Measurements from ENCODE around the gene NECAB2. TPM values are rescaled to one million over a fixed set of nuclear protein-coding genes. Genes with fewer than 3 reads are reported as not detected.

The NECAB2 gene
- polyA plus RNA-seq, 1 donor from 2014 or later = 12.5 TPM

DNA sequence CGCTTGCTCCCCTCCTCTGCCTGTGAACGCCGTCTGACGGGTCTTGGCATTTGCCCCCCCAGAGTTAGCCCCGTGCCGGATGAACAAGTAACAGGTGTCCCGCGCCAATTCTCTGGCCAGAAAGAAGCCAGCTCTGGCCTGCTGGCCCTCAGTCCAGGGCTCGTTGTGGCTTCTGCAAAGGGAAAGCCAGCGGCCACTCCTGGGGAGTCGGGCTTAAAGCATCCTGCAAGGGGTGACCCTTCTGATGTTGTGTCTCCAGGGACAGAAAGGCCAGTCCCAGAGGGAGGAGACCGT, 33.4 kb upstream of the NECAB2 start:
- no peak overlapping the region for H3K27ac ChIP-seq (ENCODE audit: low read length)
- H3K27me3 ChIP-seq (ENCODE audit: insufficient read depth, low read depth, low read length) = no peaks in the 10 kb centered on the region
- no peaks in the 10 kb centered on the region for H3F3A ChIP-seq (ENCODE audit: insufficient read depth, low read length, poor library complexity, severe bottlenecking)
- no peak overlapping the region for H2AFZ ChIP-seq (ENCODE audit: low read depth, low read length)
- H3K4me3 ChIP-seq (ENCODE audit: low read length) = no peak overlapping the region
- H3K79me2 ChIP-seq (replicated peaks; ENCODE audit: insufficient read depth, low read length) = no peaks in the 10 kb centered on the region
- no peaks in the 10 kb centered on the region for H3K9me3 ChIP-seq (ENCODE audit: low read length)
- no peaks in the 10 kb centered on the region for H4K20me1 ChIP-seq (ENCODE audit: insufficient read depth)
- H3K36me3 ChIP-seq (ENCODE audit: insufficient read depth, low read length) = no peaks in the 10 kb centered on the region
- H3K4me2 ChIP-seq (ENCODE audit: low read length) = no peak overlapping the region
- no peaks in the 10 kb centered on the region for H3K9me2 ChIP-seq (ENCODE audit: insufficient read depth, low read length)
- H3K9ac ChIP-seq (ENCODE audit: low read length) = no peak overlapping the region
- TF ChIP-seq, protein P1, sequence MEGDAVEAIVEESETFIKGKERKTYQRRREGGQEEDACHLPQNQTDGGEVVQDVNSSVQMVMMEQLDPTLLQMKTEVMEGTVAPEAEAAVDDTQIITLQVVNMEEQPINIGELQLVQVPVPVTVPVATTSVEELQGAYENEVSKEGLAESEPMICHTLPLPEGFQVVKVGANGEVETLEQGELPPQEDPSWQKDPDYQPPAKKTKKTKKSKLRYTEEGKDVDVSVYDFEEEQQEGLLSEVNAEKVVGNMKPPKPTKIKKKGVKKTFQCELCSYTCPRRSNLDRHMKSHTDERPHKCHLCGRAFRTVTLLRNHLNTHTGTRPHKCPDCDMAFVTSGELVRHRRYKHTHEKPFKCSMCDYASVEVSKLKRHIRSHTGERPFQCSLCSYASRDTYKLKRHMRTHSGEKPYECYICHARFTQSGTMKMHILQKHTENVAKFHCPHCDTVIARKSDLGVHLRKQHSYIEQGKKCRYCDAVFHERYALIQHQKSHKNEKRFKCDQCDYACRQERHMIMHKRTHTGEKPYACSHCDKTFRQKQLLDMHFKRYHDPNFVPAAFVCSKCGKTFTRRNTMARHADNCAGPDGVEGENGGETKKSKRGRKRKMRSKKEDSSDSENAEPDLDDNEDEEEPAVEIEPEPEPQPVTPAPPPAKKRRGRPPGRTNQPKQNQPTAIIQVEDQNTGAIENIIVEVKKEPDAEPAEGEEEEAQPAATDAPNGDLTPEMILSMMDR (IDR thresholded peaks at IDR 0.05; ENCODE audit: poor library complexity, severe bottlenecking) = no peak
- TF ChIP-seq SMC3 (conservative IDR thresholded peaks at IDR 0.05; ENCODE audit: poor library complexity) = no peak
- no peak for TF ChIP-seq RAD21 (conservative IDR thresholded peaks at IDR 0.05)
- TF ChIP-seq EZH2 (IDR thresholded peaks at IDR 0.05; ENCODE audit: borderline replicate concordance, insufficient read depth, low read length, poor library complexity, severe bottlenecking) = no peak
- no peak for TF ChIP-seq TAF1 (IDR thresholded peaks at IDR 0.05; ENCODE audit: low read depth)
- TF ChIP-seq EP300 (conservative IDR thresholded peaks at IDR 0.05; ENCODE audit: poor library complexity, severe bottlenecking) = no peak
- no peak for TF ChIP-seq MXI1 (conservative IDR thresholded peaks at IDR 0.05; ENCODE audit: poor library complexity, severe bottlenecking)
- TF ChIP-seq POLR2AphosphoS5 (IDR thresholded peaks at IDR 0.05) = no peak
- TF ChIP-seq, protein P2, sequence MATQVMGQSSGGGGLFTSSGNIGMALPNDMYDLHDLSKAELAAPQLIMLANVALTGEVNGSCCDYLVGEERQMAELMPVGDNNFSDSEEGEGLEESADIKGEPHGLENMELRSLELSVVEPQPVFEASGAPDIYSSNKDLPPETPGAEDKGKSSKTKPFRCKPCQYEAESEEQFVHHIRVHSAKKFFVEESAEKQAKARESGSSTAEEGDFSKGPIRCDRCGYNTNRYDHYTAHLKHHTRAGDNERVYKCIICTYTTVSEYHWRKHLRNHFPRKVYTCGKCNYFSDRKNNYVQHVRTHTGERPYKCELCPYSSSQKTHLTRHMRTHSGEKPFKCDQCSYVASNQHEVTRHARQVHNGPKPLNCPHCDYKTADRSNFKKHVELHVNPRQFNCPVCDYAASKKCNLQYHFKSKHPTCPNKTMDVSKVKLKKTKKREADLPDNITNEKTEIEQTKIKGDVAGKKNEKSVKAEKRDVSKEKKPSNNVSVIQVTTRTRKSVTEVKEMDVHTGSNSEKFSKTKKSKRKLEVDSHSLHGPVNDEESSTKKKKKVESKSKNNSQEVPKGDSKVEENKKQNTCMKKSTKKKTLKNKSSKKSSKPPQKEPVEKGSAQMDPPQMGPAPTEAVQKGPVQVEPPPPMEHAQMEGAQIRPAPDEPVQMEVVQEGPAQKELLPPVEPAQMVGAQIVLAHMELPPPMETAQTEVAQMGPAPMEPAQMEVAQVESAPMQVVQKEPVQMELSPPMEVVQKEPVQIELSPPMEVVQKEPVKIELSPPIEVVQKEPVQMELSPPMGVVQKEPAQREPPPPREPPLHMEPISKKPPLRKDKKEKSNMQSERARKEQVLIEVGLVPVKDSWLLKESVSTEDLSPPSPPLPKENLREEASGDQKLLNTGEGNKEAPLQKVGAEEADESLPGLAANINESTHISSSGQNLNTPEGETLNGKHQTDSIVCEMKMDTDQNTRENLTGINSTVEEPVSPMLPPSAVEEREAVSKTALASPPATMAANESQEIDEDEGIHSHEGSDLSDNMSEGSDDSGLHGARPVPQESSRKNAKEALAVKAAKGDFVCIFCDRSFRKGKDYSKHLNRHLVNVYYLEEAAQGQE (IDR thresholded peaks at IDR 0.05; ENCODE audit: borderline replicate concordance) = no peak

DNA sequence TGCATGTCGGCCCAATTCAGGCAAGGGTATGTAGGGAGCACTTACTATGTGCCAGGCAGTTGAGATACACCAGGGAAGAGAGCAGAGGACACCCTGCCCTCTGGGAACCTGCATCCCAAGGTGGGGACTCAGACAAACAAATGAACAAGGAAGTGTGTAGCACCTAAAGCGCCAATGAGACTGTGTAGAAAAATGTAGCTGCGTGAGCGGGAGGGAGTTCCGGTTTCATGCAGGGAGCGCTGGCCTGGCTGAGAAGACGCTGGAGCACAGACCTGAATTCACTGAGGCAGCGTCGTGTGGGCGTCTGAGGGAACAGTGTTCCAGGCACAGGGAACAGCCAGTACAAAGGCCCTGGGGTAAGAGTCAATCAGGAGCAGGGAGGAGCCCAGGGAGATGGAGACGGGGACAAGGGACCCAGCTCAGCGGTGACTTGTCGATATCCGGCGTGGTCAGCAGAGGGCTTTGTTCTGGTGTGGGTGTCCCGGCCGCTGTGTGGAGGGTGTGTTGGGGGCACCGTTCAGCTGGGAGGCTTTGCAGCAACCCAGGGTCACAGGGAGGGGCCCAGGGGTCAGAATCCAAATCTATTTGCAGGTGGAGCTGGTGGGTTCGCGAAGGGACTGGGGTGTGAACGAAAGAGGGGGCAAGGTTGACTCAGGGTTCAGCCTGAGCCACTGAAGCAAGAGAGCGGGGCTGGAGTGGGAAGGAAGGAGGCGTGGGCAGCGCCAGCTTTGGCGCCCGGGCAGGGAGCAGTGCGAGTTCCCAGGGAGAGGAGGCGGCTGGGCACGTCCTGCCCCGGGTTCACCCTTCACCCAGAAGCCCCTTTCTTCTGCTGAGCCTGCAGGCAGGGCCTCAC, 32.8 kb upstream of the NECAB2 start:
- H3K9me3 ChIP-seq (ENCODE audit: low read length) = no peaks in the 10 kb centered on the region
- no peaks in the 10 kb centered on the region for H3K9me2 ChIP-seq (ENCODE audit: insufficient read depth, low read length)
- H2AFZ ChIP-seq (ENCODE audit: low read depth, low read length) = no peak overlapping the region
- no peak overlapping the region for H3K27ac ChIP-seq (ENCODE audit: low read length)
- no peak overlapping the region for H3K4me3 ChIP-seq (ENCODE audit: low read length)
- no peak overlapping the region for H3K9ac ChIP-seq (ENCODE audit: low read length)
- no peaks in the 10 kb centered on the region for H3K79me2 ChIP-seq (replicated peaks; ENCODE audit: insufficient read depth, low read length)
- H3K27me3 ChIP-seq (ENCODE audit: insufficient read depth, low read depth, low read length) = no peaks in the 10 kb centered on the region
- H3F3A ChIP-seq (ENCODE audit: insufficient read depth, low read length, poor library complexity, severe bottlenecking) = no peaks in the 10 kb centered on the region
- H3K4me2 ChIP-seq (ENCODE audit: low read length) = no peak overlapping the region
- no peaks in the 10 kb centered on the region for H3K36me3 ChIP-seq (ENCODE audit: insufficient read depth, low read length)
- no peaks in the 10 kb centered on the region for H4K20me1 ChIP-seq (ENCODE audit: insufficient read depth)
- TF ChIP-seq RAD21 (conservative IDR thresholded peaks at IDR 0.05) (no peak), SMC3 (conservative IDR thresholded peaks at IDR 0.05; ENCODE audit: poor library complexity) (no peak), EP300 (conservative IDR thresholded peaks at IDR 0.05; ENCODE audit: poor library complexity, severe bottlenecking) (no peak), POLR2AphosphoS5 (IDR thresholded peaks at IDR 0.05) (no peak), TAF1 (IDR thresholded peaks at IDR 0.05; ENCODE audit: low read depth) (no peak), MXI1 (conservative IDR thresholded peaks at IDR 0.05; ENCODE audit: poor library complexity, severe bottlenecking) (no peak), EZH2 (IDR thresholded peaks at IDR 0.05; ENCODE audit: borderline replicate concordance, insufficient read depth, low read length, poor library complexity, severe bottlenecking) (no peak)
- TF ChIP-seq, protein P1 (IDR thresholded peaks at IDR 0.05; ENCODE audit: poor library complexity, severe bottlenecking) = no peak
- TF ChIP-seq, protein P2 (IDR thresholded peaks at IDR 0.05; ENCODE audit: borderline replicate concordance) = no peak

Data from neural cell (in vitro differentiated cells).